GM23248 (cell line): ENCODE measurements around the gene ASIC5. TPM values are rescaled to one million over a fixed set of nuclear protein-coding genes. Genes with fewer than 3 reads are reported as not detected.

ENCODE experiments used
- DNase-seq: peaks from one replicate; pipeline ENCODE4 v3.0.0-alpha.2; 2015
- H2AFZ ChIP-seq: fragments of 200-600 bp; sonication (generic); 2 replicates; pipeline ENCODE4 v1.6.1; 2016; ENCODE audit warnings: antibody characterized with exemption
- H3F3A ChIP-seq: fragments of 200-600 bp; sonication (generic); 2 replicates; pipeline ENCODE4 v1.6.1; 2016; ENCODE audit warnings: mild to moderate bottlenecking, antibody characterized with exemption, mixed run types; ENCODE audit not compliant: insufficient read depth
- H3K27ac ChIP-seq: fragments of 200-600 bp; sonication (generic); 2 replicates; pipeline ENCODE4 v1.5.1; 2016; ENCODE audit warnings: mild to moderate bottlenecking
- H3K27me3 ChIP-seq: fragments of 200-600 bp; sonication (generic); replicated peaks from 2 replicates; pipeline ENCODE4 v1.6.1; 2016; ENCODE audit warnings: mild to moderate bottlenecking; ENCODE audit not compliant: insufficient read depth
- H3K36me3 ChIP-seq: fragments of 200-600 bp; sonication (generic); 2 replicates; pipeline ENCODE4 v1.6.1; 2016; ENCODE audit warnings: low read depth, mild to moderate bottlenecking
- H3K4me1 ChIP-seq: fragments of 200-600 bp; sonication (generic); 2 replicates; pipeline ENCODE4 v1.6.1; 2016; ENCODE audit warnings: mild to moderate bottlenecking; ENCODE audit not compliant: insufficient read depth
- H3K4me2 ChIP-seq: fragments of 200-600 bp; sonication (generic); one replicate; pipeline ENCODE4 v1.6.1; 2016; ENCODE audit warnings: mild to moderate bottlenecking; ENCODE audit not compliant: unreplicated experiment
- H3K4me3 ChIP-seq: fragments of 200-600 bp; sonication (generic); 2 replicates; pipeline ENCODE4 v1.5.1; 2016; ENCODE audit warnings: mild to moderate bottlenecking
- H3K79me2 ChIP-seq: fragments of 200-600 bp; sonication (generic); 2 replicates; pipeline ENCODE4 v1.6.1; 2016; ENCODE audit warnings: mild to moderate bottlenecking; ENCODE audit not compliant: insufficient read depth
- H3K9ac ChIP-seq: fragments of 200-600 bp; sonication (generic); 2 replicates; pipeline ENCODE4 v1.6.1; 2016; ENCODE audit warnings: mild to moderate bottlenecking
- H3K9me2 ChIP-seq: fragments of 200-600 bp; sonication (generic); 2 replicates; pipeline ENCODE4 v1.6.1; 2016; ENCODE audit warnings: mixed run types, mild to moderate bottlenecking, moderate library complexity; ENCODE audit not compliant: insufficient read depth
- H3K9me3 ChIP-seq: fragments of 200-600 bp; sonication (generic); one replicate; pipeline ENCODE4 v1.6.1; 2017; ENCODE audit warnings: low read depth
- H4K20me1 ChIP-seq: fragments of 200-600 bp; sonication (generic); 2 replicates; pipeline ENCODE4 v1.6.0; 2016; ENCODE audit not compliant: insufficient read depth
- EZH2 ChIP-seq: fragments of 200-600 bp; sonication (generic); IDR thresholded peaks from 2 replicates; pipeline ENCODE4 v1.6.1; 2018; ENCODE audit warnings: antibody characterized with exemption, mild to moderate bottlenecking; ENCODE audit not compliant: insufficient read depth, poor library complexity, severe bottlenecking
- EZH2phosphoT487 ChIP-seq: fragments of 200-600 bp; sonication (generic); IDR thresholded peaks from 2 replicates; pipeline ENCODE4 v1.6.1; 2018; ENCODE audit warnings: antibody characterized with exemption, moderate library complexity, mild to moderate bottlenecking, low read depth; ENCODE audit not compliant: insufficient read depth
- WGBS, 2 experiments: methylation state at CpG; one replicate each; pipeline ENCODE4 v1.1.6; 2015 to 2017; ENCODE audit warnings: low lambda C conversion rate in 2 of 2, low coverage in 1 of 2; ENCODE audit errors: missing lambda C conversion rate in 2 of 2; 5-methylcytosine and 5-hydroxymethylcytosine counted together
- in situ Hi-C: fragments of 300-500 bp; cut with MboI; formaldehyde crosslinking; loops from 2 replicates; pipeline ENCODE4 v1.15.0; 2020
- polyA plus RNA-seq: library from polyadenylated mRNA; unstranded; fragments of >200 nt; fragmentation: Nextera tagmentation; extraction: Ambion mirVana; gene quantifications from 2 replicates; pipeline ENCODE4 v1.2.1, GENCODE V29; 2016
- total RNA-seq: library from RNA; depleted of rRNA; stranded (reverse); fragments of >200 nt; shearing (Covaris generic); gene quantifications from 2 replicates; pipeline ENCODE4 v1.2.3, GENCODE V29; 2014

Gene ASIC5
- total and polyA plus RNA-seq, 2 experiments from 2014 or later = not detected

- no peaks in the 10 kb centered on the region for H3K36me3 ChIP-seq
- no peak overlapping the region for H3K4me3 ChIP-seq
- H3K27ac ChIP-seq = no peak overlapping the region
- H2AFZ ChIP-seq = no peak overlapping the region
- H3K9me3 ChIP-seq = no peaks in the 10 kb centered on the region
- H3F3A ChIP-seq = no peaks in the 10 kb centered on the region
- no peak overlapping the region for H3K4me2 ChIP-seq
- H4K20me1 ChIP-seq = no peaks in the 10 kb centered on the region
- DNase-seq = no peak
- H3K9ac ChIP-seq = no peak overlapping the region
- H3K9me2 ChIP-seq = no peaks in the 10 kb centered on the region
- no peaks in the 10 kb centered on the region for H3K4me1 ChIP-seq
- H3K27me3 ChIP-seq = no peaks in the 10 kb centered on the region
- TF ChIP-seq EZH2phosphoT487 (no peak), EZH2 (no peak)
- no peaks in the 10 kb centered on the region for H3K79me2 ChIP-seq
- in situ Hi-C loops = no loop called here
- WGBS, 2 experiments = 64 to 77% methylated on average over 1 of the region's 1 CpG
These were observed 71.4 kb downstream of the ASIC5 start for GRCh38 chr4:155794589-155795236.

GRCh38 chr4:155789982-155790381 is 76.1 kb downstream of the ASIC5 start:
- Histone ChIP-seq H3K27me3 (no peaks in the 10 kb centered on the region), H3K27ac (no peak overlapping the region), H3K9ac (no peak overlapping the region), H3K9me2 (no peaks in the 10 kb centered on the region), H3K4me3 (no peak overlapping the region), H3K36me3 (no peaks in the 10 kb centered on the region), H3K4me1 (no peaks in the 10 kb centered on the region), H3F3A (no peaks in the 10 kb centered on the region), H3K9me3 (no peaks in the 10 kb centered on the region), H3K4me2 (no peak overlapping the region), H3K79me2 (no peaks in the 10 kb centered on the region), H4K20me1 (no peaks in the 10 kb centered on the region), H2AFZ (no peak overlapping the region)
- TF ChIP-seq EZH2 = no peak
- in situ Hi-C loops = no loop called here
- no peak for DNase-seq
- WGBS, 2 experiments = 88 to 95% methylated on average over 3 of the region's 3 CpGs

- no peaks in the 10 kb centered on the region for H3K9me3 ChIP-seq
- no peak overlapping the region for H3K27ac ChIP-seq
- H4K20me1 ChIP-seq = no peaks in the 10 kb centered on the region
- no peaks in the 10 kb centered on the region for H3K79me2 ChIP-seq
- TF ChIP-seq EZH2 (no peak), EZH2phosphoT487 (no peak)
- H3K4me2 ChIP-seq = no peak overlapping the region
- no peaks in the 10 kb centered on the region for H3F3A ChIP-seq
- H3K4me3 ChIP-seq = no peak overlapping the region
- 65 to 71% methylated on average over 6 of the region's 6 CpGs for WGBS, 2 experiments
- no peaks in the 10 kb centered on the region for H3K36me3 ChIP-seq
- no peak overlapping the region for H3K9ac ChIP-seq
- no peak overlapping the region for H2AFZ ChIP-seq
- DNase-seq = no peak
- in situ Hi-C loops = no loop called here
- no peaks in the 10 kb centered on the region for H3K27me3 ChIP-seq
- H3K4me1 ChIP-seq = no peaks in the 10 kb centered on the region
- no peaks in the 10 kb centered on the region for H3K9me2 ChIP-seq
These were observed 76.7 kb downstream of the ASIC5 start for GRCh38 chr4:155789391-155789790.

- Histone ChIP-seq H3F3A (no peaks in the 10 kb centered on the region), H3K4me2 (no peak overlapping the region), H3K9ac (no peak overlapping the region), H3K9me2 (no peaks in the 10 kb centered on the region), H3K36me3 (no peaks in the 10 kb centered on the region), H3K4me3 (no peak overlapping the region), H2AFZ (peak overlapping the region; percentile 73), H3K79me2 (no peaks in the 10 kb centered on the region), H3K27me3 (no peaks in the 10 kb centered on the region), H3K9me3 (no peaks in the 10 kb centered on the region), H3K4me1 (no peaks in the 10 kb centered on the region), H4K20me1 (no peaks in the 10 kb centered on the region), H3K27ac (no peak overlapping the region)
- DNase-seq = peak; percentile 73
- TF ChIP-seq EZH2 (no peak), EZH2phosphoT487 (no peak)
- 11 to 16% methylated on average over 5 of the region's 5 CpGs for WGBS, 2 experiments
- in situ Hi-C loops = no loop called here
These were observed 78.9 kb downstream of the ASIC5 start for GRCh38 chr4:155787113-155787710.
